Measurements from ENCODE around the gene STRIP1.

DNA sequence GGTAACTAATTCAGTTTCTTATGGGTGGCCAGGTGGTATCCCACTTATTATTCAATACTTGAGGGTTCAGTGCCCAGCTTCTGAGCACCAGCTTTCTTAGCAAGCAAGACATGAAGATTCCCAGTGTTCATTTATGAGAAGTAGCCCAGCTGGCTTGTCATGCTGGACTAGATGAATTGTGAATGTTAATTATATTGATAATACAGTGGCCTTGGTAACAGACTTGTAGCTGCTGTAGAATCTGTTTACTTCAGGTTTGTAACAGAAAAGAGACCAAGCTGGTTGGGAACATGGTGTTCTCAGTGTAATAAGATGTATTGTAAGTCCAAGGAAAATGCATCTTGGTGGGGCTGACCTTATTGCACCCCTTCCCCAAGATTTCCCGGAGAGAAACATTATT is 39.8 kb upstream of the STRIP1 start:
- TF ChIP-seq, protein P1, sequence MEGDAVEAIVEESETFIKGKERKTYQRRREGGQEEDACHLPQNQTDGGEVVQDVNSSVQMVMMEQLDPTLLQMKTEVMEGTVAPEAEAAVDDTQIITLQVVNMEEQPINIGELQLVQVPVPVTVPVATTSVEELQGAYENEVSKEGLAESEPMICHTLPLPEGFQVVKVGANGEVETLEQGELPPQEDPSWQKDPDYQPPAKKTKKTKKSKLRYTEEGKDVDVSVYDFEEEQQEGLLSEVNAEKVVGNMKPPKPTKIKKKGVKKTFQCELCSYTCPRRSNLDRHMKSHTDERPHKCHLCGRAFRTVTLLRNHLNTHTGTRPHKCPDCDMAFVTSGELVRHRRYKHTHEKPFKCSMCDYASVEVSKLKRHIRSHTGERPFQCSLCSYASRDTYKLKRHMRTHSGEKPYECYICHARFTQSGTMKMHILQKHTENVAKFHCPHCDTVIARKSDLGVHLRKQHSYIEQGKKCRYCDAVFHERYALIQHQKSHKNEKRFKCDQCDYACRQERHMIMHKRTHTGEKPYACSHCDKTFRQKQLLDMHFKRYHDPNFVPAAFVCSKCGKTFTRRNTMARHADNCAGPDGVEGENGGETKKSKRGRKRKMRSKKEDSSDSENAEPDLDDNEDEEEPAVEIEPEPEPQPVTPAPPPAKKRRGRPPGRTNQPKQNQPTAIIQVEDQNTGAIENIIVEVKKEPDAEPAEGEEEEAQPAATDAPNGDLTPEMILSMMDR (conservative IDR thresholded peaks at IDR 0.05; ENCODE audit: low read length): no peak
- no peak for TF ChIP-seq EZH2phosphoT487 (IDR thresholded peaks at IDR 0.05; ENCODE audit: borderline replicate concordance)
